Caco-2 (cell line): ENCODE measurements around the gene ABCC1. TPM values are rescaled to one million over a fixed set of nuclear protein-coding genes. Genes with fewer than 3 reads are reported as not detected.

Experiments
- BruUV-seq: library from RNA; stranded (reverse); fragments of 400-500 nt; replicated peaks from 2 replicates; lab custom pipeline; 2021; lab: Mats Ljungman, UMichigan
- CTCF ChIA-PET: fragments of 300-600 bp; sonication (Branson Sonifier 250); formaldehyde crosslinking; loops from one replicate; lab custom pipeline; 2022; ENCODE audit warnings: antibody characterized with exemption; lab: Charles Lee
- POLR2A ChIA-PET: fragments of 300-600 bp; sonication (Branson Sonifier 250); formaldehyde crosslinking; loops from one replicate; lab custom pipeline; 2022; ENCODE audit warnings: antibody characterized with exemption; lab: Charles Lee
- DNase-seq, 2 experiments: peaks; one replicate each; pipeline versions ENCODE4 v3.0.0 to v3.0.0-alpha.2; 2020 to 2022
- H3K27me3 ChIP-seq: replicated peaks from 2 replicates; pipeline ENCODE4 v1.6.0; 2011; ENCODE audit warnings: low read length; ENCODE audit not compliant: control insufficient read depth, insufficient read depth
- H3K36me3 ChIP-seq: 2 replicates; pipeline ENCODE4 v1.5.1; 2011; ENCODE audit warnings: low read length; ENCODE audit not compliant: control insufficient read depth, insufficient read depth
- H3K4me1 ChIP-seq: fragments of 250-450 bp; sonication (Bioruptor Pico); 2 replicates; pipeline ENCODE4 v1.5.1; 2020; ENCODE audit warnings: mild to moderate bottlenecking
- H3K4me3 ChIP-seq: 2 replicates; pipeline ENCODE4 v1.5.1; 2011; ENCODE audit warnings: low read depth, mild to moderate bottlenecking, control low read depth, low read length
- H3K9me3 ChIP-seq: fragments of 250-450 bp; sonication (Bioruptor Pico); 2 replicates; pipeline ENCODE4 v1.5.1; 2020; ENCODE audit warnings: mild to moderate bottlenecking, moderate library complexity
- H3K27ac Mint-ChIP-seq: one replicate; pipeline ENCODE4 v1.8.0; 2022; ENCODE audit warnings: mixed read lengths; ENCODE audit not compliant: unreplicated experiment
- H3K27me3 Mint-ChIP-seq: one replicate; pipeline ENCODE4 v1.8.0; 2022; ENCODE audit warnings: mixed read lengths; ENCODE audit not compliant: insufficient read depth, unreplicated experiment
- H3K36me3 Mint-ChIP-seq: one replicate; pipeline ENCODE4 v1.8.0; 2022; ENCODE audit warnings: mild to moderate bottlenecking, mixed read lengths; ENCODE audit not compliant: insufficient read depth, unreplicated experiment
- H3K4me1 Mint-ChIP-seq: one replicate; pipeline ENCODE4 v1.8.0; 2022; ENCODE audit warnings: low read depth, mixed read lengths; ENCODE audit not compliant: unreplicated experiment
- H3K4me3 Mint-ChIP-seq: one replicate; pipeline ENCODE4 v1.8.0; 2022; ENCODE audit warnings: mild to moderate bottlenecking, moderate library complexity, mixed read lengths; ENCODE audit not compliant: unreplicated experiment
- H3K9me3 Mint-ChIP-seq: one replicate; pipeline ENCODE4 v1.8.0; 2022; ENCODE audit warnings: mixed read lengths; ENCODE audit not compliant: unreplicated experiment
- CTCF ChIP-seq, 2 experiments: fragments of 200-600 bp in 1 of 2; IDR thresholded peaks; 1 replicate in 1 of 2; 2 replicates in 1 of 2; pipeline versions ENCODE4 v1.5.1 to v1.8.0; 2011 to 2022; ENCODE audit warnings: antibody characterized with exemption in 1 of 2, control low read depth in 1 of 2, inconsistent platforms in 1 of 2, low read depth in 1 of 2, low read length in 1 of 2, mild to moderate bottlenecking in 1 of 2, moderate library complexity in 1 of 2; ENCODE audit not compliant: insufficient read depth in 1 of 2, severe bottlenecking in 1 of 2, unreplicated experiment in 1 of 2
- intact Hi-C: fragments of 100-400 bp; cut with micrococcal nuclease; formaldehyde crosslinking; loops from one replicate; pipeline ENCODE4 v1.10.0; 2022; ENCODE audit not compliant: unreplicated experiment
- total RNA-seq: library from RNA; stranded (reverse); gene quantifications from 2 replicates; pipeline ENCODE4 v1.2.3, GENCODE V29; 2022

ABCC1 gene
- total RNA-seq, 1 experiment from 2014 or later: 22.3 TPM

- Histone ChIP-seq H3K9me3 (no peaks in the 10 kb centered on the region), H3K4me3 (no peak overlapping the region), H3K4me1 (no peaks in the 10 kb centered on the region), H3K27me3 (no peaks in the 10 kb centered on the region; the same call in 1 of the 2 replicates), H3K36me3 (peaks cover 6% of the 10 kb centered on the region)
- H3K27me3 Mint-ChIP-seq: no peaks in the 10 kb centered on the region
- H3K4me1 Mint-ChIP-seq: no peaks in the 10 kb centered on the region
- intact Hi-C loops: no loop called here
- CTCF ChIA-PET: no interaction called here
- no peak for TF ChIP-seq CTCF (IDR thresholded peaks at IDR 0.05; ENCODE audit: insufficient read depth in 1 of 2, low read depth in 1 of 2, low read length in 1 of 2, severe bottlenecking in 1 of 2, unreplicated experiment in 1 of 2)
- no TSS peak for BruUV-seq
- H3K36me3 Mint-ChIP-seq: peaks cover 40% of the 10 kb centered on the region
- H3K9me3 Mint-ChIP-seq: no peaks in the 10 kb centered on the region
- DNase-seq: no peak
- no peak overlapping the region for H3K4me3 Mint-ChIP-seq
- no peak overlapping the region for H3K27ac Mint-ChIP-seq
- POLR2A ChIA-PET: no interaction called here
These were observed 208.8 kb downstream of the ABCC1 start for GRCh38 chr16:16158082-16158658.

- H3K9me3 Mint-ChIP-seq: no peaks in the 10 kb centered on the region
- intact Hi-C loops: no loop called here
- POLR2A ChIA-PET: no interaction called here
- no peak for DNase-seq
- peaks cover 6% of the 10 kb centered on the region for H3K36me3 ChIP-seq
- CTCF ChIA-PET: no interaction called here
- TF ChIP-seq CTCF (IDR thresholded peaks at IDR 0.05; ENCODE audit: insufficient read depth in 1 of 2, low read depth in 1 of 2, low read length in 1 of 2, severe bottlenecking in 1 of 2, unreplicated experiment in 1 of 2): no peak
- no peak overlapping the region for H3K27ac Mint-ChIP-seq
- H3K4me3 Mint-ChIP-seq: no peak overlapping the region
- H3K27me3 Mint-ChIP-seq: no peaks in the 10 kb centered on the region
- no peaks in the 10 kb centered on the region for H3K9me3 ChIP-seq
- H3K4me1 Mint-ChIP-seq: no peaks in the 10 kb centered on the region
- H3K27me3 ChIP-seq: no peaks in the 10 kb centered on the region; the same call in 1 of the 2 replicates
- H3K4me1 ChIP-seq: no peaks in the 10 kb centered on the region
- H3K36me3 Mint-ChIP-seq: peaks cover 36% of the 10 kb centered on the region
- no peak overlapping the region for H3K4me3 ChIP-seq
- no TSS peak for BruUV-seq
These were observed 209.4 kb downstream of the ABCC1 start for GRCh38 chr16:16158741-16159374.

DNA sequence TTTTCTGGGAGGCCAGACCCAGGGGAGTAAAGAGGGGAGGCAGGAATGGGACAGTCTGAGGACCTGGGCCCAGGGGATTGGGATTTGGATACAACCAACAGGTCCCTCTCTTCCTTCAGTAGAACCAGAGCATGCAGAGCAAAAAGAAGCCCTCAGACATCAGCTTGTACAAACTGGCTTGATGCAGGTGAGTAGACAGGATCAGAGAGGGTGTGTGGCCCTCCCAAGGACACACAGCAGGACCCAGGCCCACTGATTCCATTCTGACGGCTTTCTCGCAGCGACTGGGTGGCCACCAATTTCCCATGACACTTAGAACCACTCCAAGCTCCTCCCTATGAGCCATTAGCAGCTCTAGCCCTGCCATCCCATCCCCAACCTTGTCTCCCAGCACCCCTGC, 210.2 kb downstream of the ABCC1 start:
- no peaks in the 10 kb centered on the region for H3K4me1 Mint-ChIP-seq
- Histone ChIP-seq H3K36me3 (peaks cover 6% of the 10 kb centered on the region), H3K27me3 (no peaks in the 10 kb centered on the region; the same call in 1 of the 2 replicates)

More for the DNA sequence above, 210.2 kb downstream of the ABCC1 start:
- BruUV-seq: no TSS peak
- no peak overlapping the region for H3K4me3 Mint-ChIP-seq
- no peak for DNase-seq
- H3K9me3 Mint-ChIP-seq: no peaks in the 10 kb centered on the region
- ChIA-PET POLR2A (no interaction called here), CTCF (no interaction called here)
- H3K27me3 Mint-ChIP-seq: no peaks in the 10 kb centered on the region
- intact Hi-C loops: no loop called here
- no peaks in the 10 kb centered on the region for H3K4me1 ChIP-seq
- peaks cover 44% of the 10 kb centered on the region for H3K36me3 Mint-ChIP-seq
- H3K4me3 ChIP-seq: no peak overlapping the region
- no peaks in the 10 kb centered on the region for H3K9me3 ChIP-seq
- TF ChIP-seq CTCF (IDR thresholded peaks at IDR 0.05; ENCODE audit: insufficient read depth in 1 of 2, low read depth in 1 of 2, low read length in 1 of 2, severe bottlenecking in 1 of 2, unreplicated experiment in 1 of 2): no peak
- no peak overlapping the region for H3K27ac Mint-ChIP-seq
